ENCODE measurements around the gene USP25.

The USP25 gene

DNA sequence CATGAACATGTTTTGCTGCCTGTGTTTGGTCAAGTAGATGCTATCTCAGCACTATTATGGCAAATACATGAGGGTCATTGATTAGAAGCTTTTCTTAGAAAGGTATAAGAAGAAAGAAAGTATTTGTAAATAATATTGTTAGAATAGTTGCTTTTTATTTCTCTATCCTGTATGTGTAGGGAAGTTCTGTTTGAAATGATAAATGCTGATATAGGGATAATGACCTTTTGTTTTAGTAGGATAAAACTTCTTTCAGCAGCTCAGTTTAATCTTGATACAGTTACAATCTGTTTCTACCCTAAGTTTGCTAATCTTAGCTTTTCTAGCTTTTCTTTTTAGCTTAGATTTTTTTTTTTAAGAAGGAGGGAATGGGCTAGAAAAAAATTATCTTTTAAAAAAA lies 63.3 kb downstream of the USP25 start:
- no peak overlapping the region for H3K27ac ChIP-seq
- TF ChIP-seq, protein P1, sequence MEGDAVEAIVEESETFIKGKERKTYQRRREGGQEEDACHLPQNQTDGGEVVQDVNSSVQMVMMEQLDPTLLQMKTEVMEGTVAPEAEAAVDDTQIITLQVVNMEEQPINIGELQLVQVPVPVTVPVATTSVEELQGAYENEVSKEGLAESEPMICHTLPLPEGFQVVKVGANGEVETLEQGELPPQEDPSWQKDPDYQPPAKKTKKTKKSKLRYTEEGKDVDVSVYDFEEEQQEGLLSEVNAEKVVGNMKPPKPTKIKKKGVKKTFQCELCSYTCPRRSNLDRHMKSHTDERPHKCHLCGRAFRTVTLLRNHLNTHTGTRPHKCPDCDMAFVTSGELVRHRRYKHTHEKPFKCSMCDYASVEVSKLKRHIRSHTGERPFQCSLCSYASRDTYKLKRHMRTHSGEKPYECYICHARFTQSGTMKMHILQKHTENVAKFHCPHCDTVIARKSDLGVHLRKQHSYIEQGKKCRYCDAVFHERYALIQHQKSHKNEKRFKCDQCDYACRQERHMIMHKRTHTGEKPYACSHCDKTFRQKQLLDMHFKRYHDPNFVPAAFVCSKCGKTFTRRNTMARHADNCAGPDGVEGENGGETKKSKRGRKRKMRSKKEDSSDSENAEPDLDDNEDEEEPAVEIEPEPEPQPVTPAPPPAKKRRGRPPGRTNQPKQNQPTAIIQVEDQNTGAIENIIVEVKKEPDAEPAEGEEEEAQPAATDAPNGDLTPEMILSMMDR (conservative IDR thresholded peaks at IDR 0.05; ENCODE audit: low read depth) = no peak
- no peak for DNase-seq (ENCODE audit: low spot score)
- CTCF ChIA-PET = no interaction called here
- POLR2A ChIA-PET (ENCODE audit: low non-redundant PET) = no interaction called here

DNA sequence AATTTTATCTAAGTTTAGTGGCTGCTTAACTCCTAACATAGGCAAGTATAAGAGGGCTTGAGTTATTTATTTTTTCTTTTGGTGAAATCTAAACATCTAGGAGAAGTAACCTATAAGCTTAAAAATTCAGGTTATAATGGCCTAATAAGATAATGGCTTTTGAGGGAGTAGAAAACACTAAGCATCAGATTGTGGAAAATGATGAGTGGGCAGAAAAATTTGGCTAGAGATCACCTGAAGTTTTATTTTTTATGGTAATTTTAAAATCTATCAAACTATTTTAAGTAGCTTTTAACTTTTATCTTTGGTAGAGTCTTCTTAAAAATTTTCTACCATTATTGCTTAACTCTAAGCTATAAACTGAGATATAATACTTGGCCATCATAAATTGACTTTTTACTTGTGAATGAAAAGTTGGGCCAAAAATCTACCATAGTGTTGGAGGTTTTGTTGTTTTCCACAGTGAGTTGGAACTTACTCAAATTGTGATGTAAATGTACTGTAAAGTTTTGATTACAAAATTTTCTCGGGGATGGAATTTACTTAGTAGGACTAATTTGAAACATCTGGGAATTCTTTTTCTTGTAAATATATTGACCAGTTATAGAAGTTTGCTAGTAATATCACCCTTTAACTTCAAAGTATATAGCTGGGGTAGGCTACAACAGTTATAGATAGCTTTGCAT lies 63.9 kb downstream of the USP25 start:
- no peak for DNase-seq (ENCODE audit: low spot score)
- ChIA-PET POLR2A (ENCODE audit: low non-redundant PET) (no interaction called here), CTCF (no interaction called here)
- TF ChIP-seq, protein P1 (conservative IDR thresholded peaks at IDR 0.05; ENCODE audit: low read depth) = no peak
- no peak overlapping the region for H3K27ac ChIP-seq

DNA sequence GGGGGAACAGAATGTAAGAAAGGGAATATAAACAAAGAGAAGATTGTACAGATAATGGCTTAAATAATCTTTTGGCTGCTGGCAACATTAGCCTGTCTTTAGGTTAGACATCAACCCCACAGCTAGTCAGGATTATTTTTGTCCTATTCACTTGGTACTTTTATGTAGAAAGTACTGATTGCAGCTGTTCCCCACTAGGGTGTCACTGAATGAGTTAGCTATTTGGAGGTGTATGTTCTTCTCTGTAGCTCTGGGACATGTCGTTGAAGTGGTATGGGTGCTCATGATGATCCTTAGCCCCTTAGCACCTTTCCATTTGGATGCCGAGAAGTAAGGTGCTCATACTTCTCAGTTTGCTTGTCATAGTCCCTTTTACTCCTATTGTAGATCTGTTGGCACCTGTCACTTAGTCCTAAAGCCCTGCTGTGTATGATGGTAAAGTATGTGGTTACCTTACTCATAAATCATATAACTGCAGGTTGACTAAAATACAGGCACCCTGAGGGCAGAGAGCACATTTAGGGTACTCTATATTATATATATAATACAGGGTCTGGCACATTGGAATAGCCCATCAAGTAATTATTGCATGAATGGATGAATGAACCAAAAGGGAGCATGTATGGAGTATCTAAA lies 64.6 kb downstream of the USP25 start:
- ChIA-PET POLR2A (ENCODE audit: low non-redundant PET) (no interaction called here), CTCF (no interaction called here)
- no peak overlapping the region for H3K27ac ChIP-seq
- TF ChIP-seq, protein P1 (conservative IDR thresholded peaks at IDR 0.05; ENCODE audit: low read depth) = no peak
- no peak for DNase-seq (ENCODE audit: low spot score)

DNA sequence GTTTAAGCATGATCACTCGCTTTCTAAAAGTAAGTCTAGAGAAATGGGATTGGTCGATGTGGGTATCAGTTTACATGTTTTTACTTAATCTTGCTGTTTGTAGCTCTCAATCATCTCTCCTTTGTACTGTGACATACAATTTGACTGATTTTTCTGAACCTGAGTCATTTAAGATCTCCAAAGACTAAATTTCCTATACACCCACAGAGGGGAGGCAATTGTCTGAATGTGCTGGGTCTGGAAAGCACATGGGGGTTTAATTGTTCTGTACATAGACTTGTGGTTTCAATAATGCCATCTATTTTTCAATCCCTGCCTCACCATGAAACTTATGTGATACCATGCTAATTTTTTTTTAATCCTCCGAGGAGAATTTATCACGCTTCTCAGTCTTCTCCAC lies 65.8 kb downstream of the USP25 start:
- no peak overlapping the region for H3K27ac ChIP-seq
- TF ChIP-seq, protein P1 (conservative IDR thresholded peaks at IDR 0.05; ENCODE audit: low read depth) = no peak
- no peak for DNase-seq (ENCODE audit: low spot score)
- CTCF ChIA-PET = interaction anchor here (0.7 kb wide), 1 partner anchor 28 kb away, joined by 4 read pairs; no protein-coding TSS in a partner anchor
- POLR2A ChIA-PET (ENCODE audit: low non-redundant PET) = no interaction called here

DNA sequence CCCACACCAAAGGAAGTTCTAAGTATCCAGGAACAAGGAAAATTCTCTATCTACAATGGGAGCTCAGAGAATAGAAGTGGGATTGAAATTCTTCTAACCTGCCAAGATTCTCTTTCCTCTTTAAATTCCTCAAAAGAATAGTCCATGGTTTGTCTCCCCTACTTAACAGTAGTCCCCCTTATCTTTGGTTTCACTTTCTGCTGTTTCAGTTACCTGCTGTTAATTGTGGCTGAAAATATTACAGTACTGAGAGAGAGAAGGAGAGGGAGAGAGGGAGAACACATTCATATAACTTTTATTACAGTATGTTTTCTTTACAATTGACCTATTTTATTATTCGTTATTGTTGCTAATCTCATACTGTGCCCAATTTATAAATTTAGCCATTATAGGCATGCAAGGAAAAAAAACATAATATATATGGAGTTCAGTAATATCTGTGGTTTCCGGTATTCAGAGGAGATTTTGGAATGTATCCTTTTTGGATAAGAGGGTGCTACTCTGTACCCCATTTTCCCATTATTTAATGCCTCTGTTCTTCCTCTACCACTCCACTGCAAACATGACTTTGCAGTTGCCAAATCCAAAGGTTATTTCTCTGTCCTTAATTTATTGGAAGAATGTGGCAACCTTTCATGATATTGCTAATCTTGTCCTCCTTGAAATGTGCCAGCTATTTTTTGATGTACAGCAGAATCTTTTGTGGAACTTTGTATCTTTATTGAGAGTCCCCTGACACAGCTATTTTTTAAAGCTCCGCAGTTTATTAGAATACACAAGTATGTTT lies 68.0 kb downstream of the USP25 start:
- ChIA-PET CTCF (no interaction called here), POLR2A (ENCODE audit: low non-redundant PET) (no interaction called here)
- TF ChIP-seq, protein P1 (conservative IDR thresholded peaks at IDR 0.05; ENCODE audit: low read depth) = no peak
- H3K27ac ChIP-seq = no peak overlapping the region
- DNase-seq (ENCODE audit: low spot score) = no peak

DNA sequence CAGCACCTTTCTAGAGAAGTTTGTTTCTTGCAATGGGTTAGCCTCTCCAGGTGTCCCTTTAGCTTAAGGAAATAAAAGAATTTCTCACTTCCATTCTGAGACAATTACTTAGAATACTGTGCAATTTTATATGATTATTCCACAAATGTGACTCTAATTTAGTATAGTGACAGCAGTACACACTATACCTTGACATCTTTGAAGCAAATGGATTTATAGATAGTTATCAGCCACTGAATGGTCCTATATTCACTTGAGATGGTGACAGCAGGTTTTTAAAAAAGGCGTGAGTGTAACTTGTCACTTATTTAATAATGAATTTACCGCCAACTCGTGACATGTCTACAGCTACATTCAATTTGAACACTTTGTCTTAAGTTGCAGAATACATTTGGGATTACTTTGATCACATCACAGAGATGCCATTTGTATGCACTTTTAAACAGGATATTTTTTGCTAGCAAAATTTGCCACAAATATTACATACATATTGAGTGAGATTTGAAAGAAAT lies 71.6 kb downstream of the USP25 start:
- ChIA-PET POLR2A (ENCODE audit: low non-redundant PET) (no interaction called here), CTCF (no interaction called here)
- no peak for DNase-seq (ENCODE audit: low spot score)

More for the DNA sequence above, 71.6 kb downstream of the USP25 start:
- H3K27ac ChIP-seq = no peak overlapping the region
- TF ChIP-seq, protein P1 (conservative IDR thresholded peaks at IDR 0.05; ENCODE audit: low read depth) = no peak

All from RWPE1 (cell line).